HFFc6 (cell line): ENCODE measurements around the gene ALPI. TPM values are rescaled to one million over a fixed set of nuclear protein-coding genes. Genes with fewer than 3 reads are reported as not detected.

Experiments
- DNase-seq: peaks from one replicate; pipeline ENCODE4 v3.0.0-alpha.2; 2018
- H3K27ac Mint-ChIP-seq: 2 replicates; pipeline ENCODE4 v1.8.0; 2020; ENCODE audit warnings: mild to moderate bottlenecking, mixed read lengths
- H3K27me3 Mint-ChIP-seq: 2 replicates; pipeline ENCODE4 v1.8.0; 2021; ENCODE audit warnings: mild to moderate bottlenecking, moderate library complexity, mixed read lengths; ENCODE audit not compliant: insufficient read depth
- H3K36me3 Mint-ChIP-seq: 2 replicates; pipeline ENCODE4 v1.8.0; 2021; ENCODE audit warnings: low read depth, mixed read lengths
- H3K4me1 Mint-ChIP-seq: 2 replicates; pipeline ENCODE4 v1.8.0; 2020; ENCODE audit warnings: low read depth, mixed read lengths
- H3K4me3 Mint-ChIP-seq: 2 replicates; pipeline ENCODE4 v1.8.0; 2020; ENCODE audit warnings: mild to moderate bottlenecking, moderate library complexity, mixed read lengths
- H3K9me3 Mint-ChIP-seq: 2 replicates; pipeline ENCODE4 v1.8.0; 2020; ENCODE audit warnings: mild to moderate bottlenecking, mixed read lengths
- CTCF ChIP-seq: fragments of 200-600 bp; sonication (generic); IDR thresholded peaks from 2 replicates; pipeline ENCODE4 v1.5.0; 2021; ENCODE audit warnings: antibody characterized with exemption, mild to moderate bottlenecking
- total RNA-seq, 6 experiments: library from RNA; stranded (reverse); fragmentation: NEBNext Ultra II Directional; extraction: Animal tissue kit (Norgen Biotek cat#: 25700); gene quantifications; 2 replicates in 1 of 6; 3 replicates in 5 of 6; pipeline ENCODE4 v1.2.3, GENCODE V29; 2021

ALPI gene
- total RNA-seq, 6 experiments from 2014 or later = not detected

GRCh38 chr2:232485757-232486557 lies 30.0 kb downstream of the ALPI start:
- peaks cover 36% of the 10 kb centered on the region for H3K27me3 Mint-ChIP-seq
- no peak overlapping the region for H3K4me3 Mint-ChIP-seq
- no peaks in the 10 kb centered on the region for H3K36me3 Mint-ChIP-seq
- H3K9me3 Mint-ChIP-seq = no peaks in the 10 kb centered on the region
- no peak for TF ChIP-seq CTCF
- no peak overlapping the region for H3K27ac Mint-ChIP-seq
- DNase-seq = no peak
- H3K4me1 Mint-ChIP-seq = no peaks in the 10 kb centered on the region

- Mint-ChIP-seq H3K9me3 (no peaks in the 10 kb centered on the region), H3K4me3 (no peak overlapping the region), H3K27me3 (peaks cover 36% of the 10 kb centered on the region), H3K27ac (no peak overlapping the region), H3K36me3 (no peaks in the 10 kb centered on the region), H3K4me1 (no peaks in the 10 kb centered on the region)
- no peak for TF ChIP-seq CTCF
- DNase-seq = no peak
Measured at GRCh38 chr2:232486558-232487384, 30.8 kb downstream of the ALPI start.

GRCh38 chr2:232487385-232488096 lies 31.6 kb downstream of the ALPI start, which contains the start of gene ECEL1:
TSS of gene ECEL1 (minus strand) at chr2:232487834. CDS start at chr2:232486653, 1,181 bp downstream.
- Mint-ChIP-seq H3K27ac (no peak within 1 kb of the TSS), H3K36me3 (no peaks in the 10 kb centered on the region), H3K27me3 (peaks cover 36% of the 10 kb centered on the region), H3K4me1 (no peaks in the 10 kb centered on the region), H3K4me3 (no peak within 1 kb of the TSS), H3K9me3 (no peaks in the 10 kb centered on the region)
- TF ChIP-seq CTCF = no peak
- no peak for DNase-seq

- DNase-seq = no peak
- H3K36me3 Mint-ChIP-seq = no peaks in the 10 kb centered on the region
- H3K27me3 Mint-ChIP-seq = peaks cover 33% of the 10 kb centered on the region
- no peak overlapping the region for H3K4me3 Mint-ChIP-seq
- no peak overlapping the region for H3K27ac Mint-ChIP-seq
- no peaks in the 10 kb centered on the region for H3K4me1 Mint-ChIP-seq
- no peak for TF ChIP-seq CTCF
- H3K9me3 Mint-ChIP-seq = no peaks in the 10 kb centered on the region
Measured at GRCh38 chr2:232488097-232488711, 32.3 kb downstream of the ALPI start.

GRCh38 chr2:232488721-232489300 lies 32.9 kb downstream of the ALPI start:
- TF ChIP-seq CTCF = no peak
- Mint-ChIP-seq H3K9me3 (no peaks in the 10 kb centered on the region), H3K36me3 (no peaks in the 10 kb centered on the region), H3K4me3 (no peak overlapping the region), H3K27me3 (peaks cover 35% of the 10 kb centered on the region), H3K4me1 (no peaks in the 10 kb centered on the region), H3K27ac (no peak overlapping the region)
- no peak for DNase-seq
